HG02938 (cell line): ENCODE results near the gene URGCP.

ENCODE experiments used
- ATAC-seq: cut with Tn5 transposase; IDR thresholded peaks from one replicate; pipeline ENCODE4 v1.9.1; 2021; ENCODE audit warnings: mild to moderate bottlenecking, moderate library complexity; ENCODE audit not compliant: unreplicated experiment

URGCP gene

GRCh38 chr7:43876241-43876640, 30.2 kb downstream of the URGCP start:
- ATAC-seq: no peak

- no peak for ATAC-seq
Observed at GRCh38 chr7:43873300-43873699, 33.1 kb downstream of the URGCP start.

GRCh38 chr7:43872406-43873110, 33.8 kb downstream of the URGCP start:
- ATAC-seq: no peak

GRCh38 chr7:43871064-43871463, 35.3 kb downstream of the URGCP start:
- ATAC-seq: no peak

GRCh38 chr7:43870316-43870715, 36.1 kb downstream of the URGCP start:
- no peak for ATAC-seq

- ATAC-seq: peak; percentile 7
Observed at GRCh38 chr7:43869867-43870240, 36.5 kb downstream of the URGCP start.

- peak; percentile 73 for ATAC-seq
Observed at GRCh38 chr7:43869006-43869866, 37.2 kb downstream of the URGCP start, which contains the start of gene MRPS24. MRPS24 (minus strand) TSS chr7:43869517; CDS start chr7:43869495, 22 bp downstream.

GRCh38 chr7:43868681-43869005, 37.8 kb downstream of the URGCP start:
- ATAC-seq: no peak

GRCh38 chr7:43868181-43868580, 38.2 kb downstream of the URGCP start:
- no peak for ATAC-seq

- no peak for ATAC-seq
Observed at GRCh38 chr7:43865277-43865676, 41.1 kb downstream of the URGCP start.

- ATAC-seq: no peak
Observed at GRCh38 chr7:43864126-43864525, 42.3 kb downstream of the URGCP start.

GRCh38 chr7:43856996-43857395, 49.4 kb downstream of the URGCP start:
- ATAC-seq: no peak

- ATAC-seq: no peak
Observed at GRCh38 chr7:43856316-43856715, 50.1 kb downstream of the URGCP start.

GRCh38 chr7:43855176-43855575, 51.2 kb downstream of the URGCP start:
- no peak for ATAC-seq

GRCh38 chr7:43851805-43852204, 54.6 kb downstream of the URGCP start:
- ATAC-seq: no peak

GRCh38 chr7:43850348-43851116, 55.9 kb downstream of the URGCP start:
- no peak for ATAC-seq

GRCh38 chr7:43849047-43849446, 57.3 kb downstream of the URGCP start:
- ATAC-seq: no peak

GRCh38 chr7:43847496-43847895, 58.9 kb downstream of the URGCP start:
- ATAC-seq: no peak

- no peak for ATAC-seq
Observed at GRCh38 chr7:43844662-43845061, 61.7 kb downstream of the URGCP start.

- ATAC-seq: no peak
Observed at GRCh38 chr7:43844257-43844656, 62.1 kb downstream of the URGCP start.

GRCh38 chr7:43843296-43843695, 63.1 kb downstream of the URGCP start:
- no peak for ATAC-seq
